Neural progenitor cell (in vitro differentiated cells): ENCODE measurements around the gene IP6K1.

ENCODE experiments used
- EZH2 ChIP-seq: fragments of 200-600 bp; sonication (generic); IDR thresholded peaks from 2 replicates; pipeline ENCODE4 v1.6.1; 2017; ENCODE audit warnings: antibody characterized with exemption, mild to moderate bottlenecking, moderate library complexity
- TF ChIP-seq, protein P1 (sequence below): fragments of 200-600 bp; sonication (generic); IDR thresholded peaks from 2 replicates; pipeline ENCODE4 v1.5.1; 2017; ENCODE audit warnings: antibody characterized with exemption, mild to moderate bottlenecking

DNA sequence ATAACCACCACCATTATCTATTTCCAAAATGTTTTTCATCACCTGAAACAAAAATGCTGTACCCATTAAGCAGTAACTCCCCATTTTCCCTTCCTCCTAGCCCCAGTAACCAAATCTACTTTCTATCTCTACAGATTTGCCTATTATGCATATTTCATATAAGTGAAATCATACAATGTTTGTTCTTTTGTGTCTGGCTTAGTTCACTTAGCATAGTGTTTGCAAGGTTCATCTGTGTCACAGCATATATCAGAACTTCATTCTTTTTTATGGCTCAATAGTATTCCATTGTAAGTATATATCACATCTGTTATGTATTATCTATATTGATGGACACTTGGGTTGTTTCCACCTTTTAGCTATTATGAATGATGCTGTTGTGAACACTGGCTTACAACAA, 45.9 kb downstream of the IP6K1 start:
- TF ChIP-seq, protein P1, sequence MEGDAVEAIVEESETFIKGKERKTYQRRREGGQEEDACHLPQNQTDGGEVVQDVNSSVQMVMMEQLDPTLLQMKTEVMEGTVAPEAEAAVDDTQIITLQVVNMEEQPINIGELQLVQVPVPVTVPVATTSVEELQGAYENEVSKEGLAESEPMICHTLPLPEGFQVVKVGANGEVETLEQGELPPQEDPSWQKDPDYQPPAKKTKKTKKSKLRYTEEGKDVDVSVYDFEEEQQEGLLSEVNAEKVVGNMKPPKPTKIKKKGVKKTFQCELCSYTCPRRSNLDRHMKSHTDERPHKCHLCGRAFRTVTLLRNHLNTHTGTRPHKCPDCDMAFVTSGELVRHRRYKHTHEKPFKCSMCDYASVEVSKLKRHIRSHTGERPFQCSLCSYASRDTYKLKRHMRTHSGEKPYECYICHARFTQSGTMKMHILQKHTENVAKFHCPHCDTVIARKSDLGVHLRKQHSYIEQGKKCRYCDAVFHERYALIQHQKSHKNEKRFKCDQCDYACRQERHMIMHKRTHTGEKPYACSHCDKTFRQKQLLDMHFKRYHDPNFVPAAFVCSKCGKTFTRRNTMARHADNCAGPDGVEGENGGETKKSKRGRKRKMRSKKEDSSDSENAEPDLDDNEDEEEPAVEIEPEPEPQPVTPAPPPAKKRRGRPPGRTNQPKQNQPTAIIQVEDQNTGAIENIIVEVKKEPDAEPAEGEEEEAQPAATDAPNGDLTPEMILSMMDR, result no peak
- no peak for TF ChIP-seq EZH2
